ENCODE results near the gene NME9. TPM values are rescaled to one million over a fixed set of nuclear protein-coding genes. Genes with fewer than 3 reads are reported as not detected.

Gene NME9
- total and polyA plus RNA-seq, 4 donors: 0.08 to 0.39 TPM; not detected in 2

DNA sequence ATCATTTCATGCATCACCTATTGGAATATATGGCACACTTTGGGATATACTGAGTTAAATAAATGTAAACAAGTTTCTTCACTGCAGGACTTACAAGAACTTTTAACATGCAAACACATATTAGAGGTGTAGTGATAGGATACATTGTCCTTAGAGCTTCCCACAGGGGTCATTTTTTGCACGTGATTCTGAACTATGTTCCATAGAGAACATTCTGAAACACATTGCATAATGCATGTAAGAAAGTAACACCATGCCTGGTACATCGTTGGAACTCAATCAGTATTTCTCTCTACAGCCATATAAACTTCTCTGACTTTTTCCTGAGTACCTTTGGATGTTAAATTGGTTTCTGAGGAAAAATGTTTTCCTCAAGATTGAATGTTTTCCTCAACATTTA, 47.0 kb upstream of the NME9 start:
- DNase-seq (ENCODE audit: low spot score): no peak
- no peaks in the 10 kb centered on the region for H3K9me3 ChIP-seq (ENCODE audit: control insufficient read depth in 4 of 4, low read length in 3 of 4)
- H3K4me3 ChIP-seq (ENCODE audit: low read depth in 1 of 3, low read length in 3 of 3): no peak overlapping the region
- H3K27ac ChIP-seq (ENCODE audit: low read depth in 1 of 2, low read length in 2 of 2): no peak overlapping the region
- H3K36me3 ChIP-seq (ENCODE audit: control insufficient read depth in 4 of 4, insufficient read depth in 3 of 4, low read depth in 1 of 4, low read length in 3 of 4): no peaks in the 10 kb centered on the region
- H3K9ac ChIP-seq (ENCODE audit: low read depth in 1 of 2, low read length in 2 of 2): no peak overlapping the region
- TF ChIP-seq TAF1 (conservative IDR thresholded peaks at IDR 0.05): no peak
- TF ChIP-seq, protein P1, sequence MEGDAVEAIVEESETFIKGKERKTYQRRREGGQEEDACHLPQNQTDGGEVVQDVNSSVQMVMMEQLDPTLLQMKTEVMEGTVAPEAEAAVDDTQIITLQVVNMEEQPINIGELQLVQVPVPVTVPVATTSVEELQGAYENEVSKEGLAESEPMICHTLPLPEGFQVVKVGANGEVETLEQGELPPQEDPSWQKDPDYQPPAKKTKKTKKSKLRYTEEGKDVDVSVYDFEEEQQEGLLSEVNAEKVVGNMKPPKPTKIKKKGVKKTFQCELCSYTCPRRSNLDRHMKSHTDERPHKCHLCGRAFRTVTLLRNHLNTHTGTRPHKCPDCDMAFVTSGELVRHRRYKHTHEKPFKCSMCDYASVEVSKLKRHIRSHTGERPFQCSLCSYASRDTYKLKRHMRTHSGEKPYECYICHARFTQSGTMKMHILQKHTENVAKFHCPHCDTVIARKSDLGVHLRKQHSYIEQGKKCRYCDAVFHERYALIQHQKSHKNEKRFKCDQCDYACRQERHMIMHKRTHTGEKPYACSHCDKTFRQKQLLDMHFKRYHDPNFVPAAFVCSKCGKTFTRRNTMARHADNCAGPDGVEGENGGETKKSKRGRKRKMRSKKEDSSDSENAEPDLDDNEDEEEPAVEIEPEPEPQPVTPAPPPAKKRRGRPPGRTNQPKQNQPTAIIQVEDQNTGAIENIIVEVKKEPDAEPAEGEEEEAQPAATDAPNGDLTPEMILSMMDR (IDR thresholded peaks at IDR 0.05; ENCODE audit: low read depth, low read length, missing input control): no peak
- no peak for TF ChIP-seq FOXA1 (IDR thresholded peaks at IDR 0.05)
- TF ChIP-seq HNF4A (conservative IDR thresholded peaks at IDR 0.05): no peak
- TF ChIP-seq, protein P2, sequence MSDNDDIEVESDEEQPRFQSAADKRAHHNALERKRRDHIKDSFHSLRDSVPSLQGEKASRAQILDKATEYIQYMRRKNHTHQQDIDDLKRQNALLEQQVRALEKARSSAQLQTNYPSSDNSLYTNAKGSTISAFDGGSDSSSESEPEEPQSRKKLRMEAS (IDR thresholded peaks at IDR 0.05): no peak
- TF ChIP-seq GABPA (IDR thresholded peaks at IDR 0.05 in 1 of 2, conservative IDR thresholded peaks at IDR 0.05 in 1 of 2): no peak
- no peak for TF ChIP-seq HNF4G (IDR thresholded peaks at IDR 0.05)
- TF ChIP-seq FOXA2 (IDR thresholded peaks at IDR 0.05): no peak
- TF ChIP-seq, protein P3, sequence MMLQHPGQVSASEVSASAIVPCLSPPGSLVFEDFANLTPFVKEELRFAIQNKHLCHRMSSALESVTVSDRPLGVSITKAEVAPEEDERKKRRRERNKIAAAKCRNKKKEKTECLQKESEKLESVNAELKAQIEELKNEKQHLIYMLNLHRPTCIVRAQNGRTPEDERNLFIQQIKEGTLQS (IDR thresholded peaks at IDR 0.05): no peak
- TF ChIP-seq RAD21 (IDR thresholded peaks at IDR 0.05): no peak
- TF ChIP-seq, protein P4, sequence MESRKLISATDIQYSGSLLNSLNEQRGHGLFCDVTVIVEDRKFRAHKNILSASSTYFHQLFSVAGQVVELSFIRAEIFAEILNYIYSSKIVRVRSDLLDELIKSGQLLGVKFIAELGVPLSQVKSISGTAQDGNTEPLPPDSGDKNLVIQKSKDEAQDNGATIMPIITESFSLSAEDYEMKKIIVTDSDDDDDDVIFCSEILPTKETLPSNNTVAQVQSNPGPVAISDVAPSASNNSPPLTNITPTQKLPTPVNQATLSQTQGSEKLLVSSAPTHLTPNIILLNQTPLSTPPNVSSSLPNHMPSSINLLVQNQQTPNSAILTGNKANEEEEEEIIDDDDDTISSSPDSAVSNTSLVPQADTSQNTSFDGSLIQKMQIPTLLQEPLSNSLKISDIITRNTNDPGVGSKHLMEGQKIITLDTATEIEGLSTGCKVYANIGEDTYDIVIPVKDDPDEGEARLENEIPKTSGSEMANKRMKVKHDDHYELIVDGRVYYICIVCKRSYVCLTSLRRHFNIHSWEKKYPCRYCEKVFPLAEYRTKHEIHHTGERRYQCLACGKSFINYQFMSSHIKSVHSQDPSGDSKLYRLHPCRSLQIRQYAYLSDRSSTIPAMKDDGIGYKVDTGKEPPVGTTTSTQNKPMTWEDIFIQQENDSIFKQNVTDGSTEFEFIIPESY (IDR thresholded peaks at IDR 0.05): no peak
- no peak for TF ChIP-seq EGR1 (IDR thresholded peaks at IDR 0.05; ENCODE audit: low read depth in 2 of 2)
- WGBS: 62% methylated on average over 2 of the region's 2 CpGs
- peaks cover 0 to 2% (median 1%) of the 10 kb centered on the region in 4 donors for H3K4me1 ChIP-seq (ENCODE audit: control insufficient read depth in 4 of 4, insufficient read depth in 4 of 4, low read length in 3 of 4)
- H3K27me3 ChIP-seq (ENCODE audit: control insufficient read depth in 4 of 4, insufficient read depth in 4 of 4, low read length in 3 of 4): no peaks in the 10 kb centered on the region

DNA sequence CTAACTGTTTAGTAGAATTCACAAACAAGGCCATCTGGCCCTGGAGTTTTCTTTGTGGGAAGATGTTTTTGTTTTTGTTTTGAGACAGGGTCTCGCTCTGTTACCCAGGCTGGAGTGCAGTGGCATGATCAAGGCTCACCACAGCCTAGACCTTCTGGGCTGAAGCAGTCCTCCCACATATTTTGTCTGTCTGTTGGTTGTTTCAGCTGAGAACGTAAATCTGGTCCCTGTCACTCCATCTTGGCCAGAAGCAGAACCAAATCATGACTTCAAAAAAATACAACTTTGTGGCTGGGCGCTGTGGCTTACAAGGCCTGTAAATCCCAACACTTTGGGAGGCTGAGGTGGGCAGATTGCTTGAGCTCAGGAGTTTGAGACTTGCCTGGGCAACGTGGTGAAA, 45.8 kb upstream of the NME9 start:
- Histone ChIP-seq H3K36me3 (ENCODE audit: control insufficient read depth in 4 of 4, insufficient read depth in 3 of 4, low read depth in 1 of 4, low read length in 3 of 4) (no peaks in the 10 kb centered on the region), H3K27me3 (ENCODE audit: control insufficient read depth in 4 of 4, insufficient read depth in 4 of 4, low read length in 3 of 4) (no peaks in the 10 kb centered on the region), H3K27ac (ENCODE audit: low read depth in 1 of 2, low read length in 2 of 2) (no peak overlapping the region), H3K9ac (ENCODE audit: low read depth in 1 of 2, low read length in 2 of 2) (no peak overlapping the region), H3K4me1 (ENCODE audit: control insufficient read depth in 4 of 4, insufficient read depth in 4 of 4, low read length in 3 of 4) (no peaks in the 10 kb centered on the region), H3K9me3 (ENCODE audit: control insufficient read depth in 4 of 4, low read length in 3 of 4) (no peaks in the 10 kb centered on the region), H3K4me3 (ENCODE audit: low read depth in 1 of 3, low read length in 3 of 3) (no peak overlapping the region)
- no peak for DNase-seq (ENCODE audit: low spot score)
- 86% methylated on average over 4 of the region's 4 CpGs for WGBS
- TF ChIP-seq TAF1 (conservative IDR thresholded peaks at IDR 0.05) (no peak), EGR1 (IDR thresholded peaks at IDR 0.05; ENCODE audit: low read depth in 2 of 2) (no peak), YY1 (IDR thresholded peaks at IDR 0.05) (no peak), FOXA1 (IDR thresholded peaks at IDR 0.05) (no peak), RXRA (IDR thresholded peaks at IDR 0.05) (no peak), JUND (IDR thresholded peaks at IDR 0.05) (no peak), HNF4A (conservative IDR thresholded peaks at IDR 0.05) (no peak), RAD21 (IDR thresholded peaks at IDR 0.05) (no peak), SP1 (IDR thresholded peaks at IDR 0.05) (no peak), HNF4G (IDR thresholded peaks at IDR 0.05) (no peak), NR2F2 (IDR thresholded peaks at IDR 0.05) (no peak), GABPA (IDR thresholded peaks at IDR 0.05 in 1 of 2, conservative IDR thresholded peaks at IDR 0.05 in 1 of 2) (no peak), FOXA2 (IDR thresholded peaks at IDR 0.05) (no peak)
- TF ChIP-seq, protein P3 (IDR thresholded peaks at IDR 0.05): no peak
- TF ChIP-seq, protein P2 (IDR thresholded peaks at IDR 0.05): no peak
- TF ChIP-seq, protein P4 (IDR thresholded peaks at IDR 0.05): no peak
- TF ChIP-seq, protein P1 (IDR thresholded peaks at IDR 0.05; ENCODE audit: low read depth, low read length, missing input control): no peak
- TF ChIP-seq, protein P5, sequence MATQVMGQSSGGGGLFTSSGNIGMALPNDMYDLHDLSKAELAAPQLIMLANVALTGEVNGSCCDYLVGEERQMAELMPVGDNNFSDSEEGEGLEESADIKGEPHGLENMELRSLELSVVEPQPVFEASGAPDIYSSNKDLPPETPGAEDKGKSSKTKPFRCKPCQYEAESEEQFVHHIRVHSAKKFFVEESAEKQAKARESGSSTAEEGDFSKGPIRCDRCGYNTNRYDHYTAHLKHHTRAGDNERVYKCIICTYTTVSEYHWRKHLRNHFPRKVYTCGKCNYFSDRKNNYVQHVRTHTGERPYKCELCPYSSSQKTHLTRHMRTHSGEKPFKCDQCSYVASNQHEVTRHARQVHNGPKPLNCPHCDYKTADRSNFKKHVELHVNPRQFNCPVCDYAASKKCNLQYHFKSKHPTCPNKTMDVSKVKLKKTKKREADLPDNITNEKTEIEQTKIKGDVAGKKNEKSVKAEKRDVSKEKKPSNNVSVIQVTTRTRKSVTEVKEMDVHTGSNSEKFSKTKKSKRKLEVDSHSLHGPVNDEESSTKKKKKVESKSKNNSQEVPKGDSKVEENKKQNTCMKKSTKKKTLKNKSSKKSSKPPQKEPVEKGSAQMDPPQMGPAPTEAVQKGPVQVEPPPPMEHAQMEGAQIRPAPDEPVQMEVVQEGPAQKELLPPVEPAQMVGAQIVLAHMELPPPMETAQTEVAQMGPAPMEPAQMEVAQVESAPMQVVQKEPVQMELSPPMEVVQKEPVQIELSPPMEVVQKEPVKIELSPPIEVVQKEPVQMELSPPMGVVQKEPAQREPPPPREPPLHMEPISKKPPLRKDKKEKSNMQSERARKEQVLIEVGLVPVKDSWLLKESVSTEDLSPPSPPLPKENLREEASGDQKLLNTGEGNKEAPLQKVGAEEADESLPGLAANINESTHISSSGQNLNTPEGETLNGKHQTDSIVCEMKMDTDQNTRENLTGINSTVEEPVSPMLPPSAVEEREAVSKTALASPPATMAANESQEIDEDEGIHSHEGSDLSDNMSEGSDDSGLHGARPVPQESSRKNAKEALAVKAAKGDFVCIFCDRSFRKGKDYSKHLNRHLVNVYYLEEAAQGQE (IDR thresholded peaks at IDR 0.05): no peak

All from liver (tissue), 9 donors.